SU-DHL-6 (cell line): ENCODE measurements around the gene CASK.

ENCODE experiments used
- H2AFZ ChIP-seq: fragments of 200-600 bp; sonication (generic); 2 replicates; pipeline ENCODE4 v1.6.1; 2014; ENCODE audit warnings: low read depth, mild to moderate bottlenecking, moderate library complexity, mixed read lengths, antibody characterized with exemption, low read length; ENCODE audit not compliant: severe bottlenecking
- H3F3A ChIP-seq: fragments of 200-600 bp; shearing (Covaris generic); 2 replicates; pipeline ENCODE4 v1.6.0; 2016; ENCODE audit warnings: antibody characterized with exemption, mild to moderate bottlenecking; ENCODE audit not compliant: insufficient read depth
- H3K27ac ChIP-seq: fragments of 200-600 bp; sonication (generic); 2 replicates; pipeline ENCODE4 v1.5.1; 2016; ENCODE audit warnings: low read depth, mild to moderate bottlenecking, low read length, moderate library complexity, mixed read lengths
- H3K27me3 ChIP-seq: fragments of 200-600 bp; sonication (generic), shearing (Covaris generic); 2 replicates; pipeline ENCODE4 v1.6.0; 2014; ENCODE audit warnings: mild to moderate bottlenecking, low read length
- H3K36me3 ChIP-seq: fragments of 200-600 bp; sonication (generic); 2 replicates; pipeline ENCODE4 v1.6.1; 2014; ENCODE audit warnings: mild to moderate bottlenecking, low read length, mixed read lengths
- H3K4me2 ChIP-seq: fragments of 300-600, 200-600 bp; shearing (Covaris generic), sonication (generic); 2 replicates; pipeline ENCODE4 v1.6.0; 2014; ENCODE audit warnings: low read length, low read depth, mild to moderate bottlenecking; ENCODE audit not compliant: poor library complexity, severe bottlenecking
- H3K4me3 ChIP-seq: fragments of 200-600 bp; sonication (generic); 2 replicates; pipeline ENCODE4 v1.5.1; 2014; ENCODE audit warnings: antibody characterized with exemption, low read length, mild to moderate bottlenecking, mixed read lengths; ENCODE audit not compliant: insufficient read depth, poor library complexity, severe bottlenecking
- H3K79me2 ChIP-seq: fragments of 200-600 bp; sonication (generic); 2 replicates; pipeline ENCODE4 v1.6.1; 2014; ENCODE audit warnings: mild to moderate bottlenecking, low read length, moderate library complexity; ENCODE audit not compliant: insufficient read depth
- H3K9ac ChIP-seq: fragments of 200-600 bp; sonication (generic); 2 replicates; pipeline ENCODE4 v1.7.0; 2014; ENCODE audit warnings: mild to moderate bottlenecking, low read length
- H3K9me2 ChIP-seq: fragments of 200-600 bp; sonication (generic); replicated peaks from 2 replicates; pipeline ENCODE4 v1.6.1; 2014; ENCODE audit warnings: low read length; ENCODE audit not compliant: insufficient read depth
- H3K9me3 ChIP-seq: fragments of 200-600 bp; sonication (generic); 2 replicates; pipeline ENCODE4 v1.6.1; 2014; ENCODE audit warnings: low read length, mixed read lengths; ENCODE audit not compliant: insufficient read depth
- H4K20me1 ChIP-seq: fragments of 200-600 bp; sonication (generic); 2 replicates; pipeline ENCODE4 v1.6.1; 2014; ENCODE audit warnings: low read depth, mild to moderate bottlenecking, antibody characterized with exemption, low read length, moderate library complexity, mixed read lengths
- CTCF ChIP-seq: fragments of 200-600 bp; sonication (generic); IDR thresholded peaks from one replicate; pipeline ENCODE4 v1.5.1; 2017; ENCODE audit warnings: antibody characterized with exemption, mild to moderate bottlenecking, low read length, moderate library complexity; ENCODE audit not compliant: insufficient read depth, poor library complexity, severe bottlenecking
- EZH2phosphoT487 ChIP-seq: fragments of 200-600 bp; sonication (generic), shearing (Covaris generic); conservative IDR thresholded peaks from 2 replicates; pipeline ENCODE4 v1.6.1; 2018; ENCODE audit warnings: mild to moderate bottlenecking, antibody characterized with exemption, low read length, moderate library complexity, mixed read lengths

Gene CASK

GRCh38 chrX:41921492-41922430 lies 1.6 kb downstream of the CASK start:
- Histone ChIP-seq H3K9ac (peak overlapping the region; percentile 85), H3K9me3 (no peaks in the 10 kb centered on the region), H4K20me1 (no peaks in the 10 kb centered on the region), H3K4me3 (peak overlapping the region; percentile 69), H3K79me2 (peaks cover 61% of the 10 kb centered on the region), H3K27me3 (no peaks in the 10 kb centered on the region), H3K27ac (no peak overlapping the region), H3K36me3 (no peaks in the 10 kb centered on the region), H2AFZ (no peak overlapping the region), H3K4me2 (peak overlapping the region; percentile 76), H3F3A (no peaks in the 10 kb centered on the region; the same call in 1 of the 2 replicates), H3K9me2 (no peaks in the 10 kb centered on the region)
- TF ChIP-seq CTCF, result no peak
- no peak for TF ChIP-seq EZH2phosphoT487

DNA sequence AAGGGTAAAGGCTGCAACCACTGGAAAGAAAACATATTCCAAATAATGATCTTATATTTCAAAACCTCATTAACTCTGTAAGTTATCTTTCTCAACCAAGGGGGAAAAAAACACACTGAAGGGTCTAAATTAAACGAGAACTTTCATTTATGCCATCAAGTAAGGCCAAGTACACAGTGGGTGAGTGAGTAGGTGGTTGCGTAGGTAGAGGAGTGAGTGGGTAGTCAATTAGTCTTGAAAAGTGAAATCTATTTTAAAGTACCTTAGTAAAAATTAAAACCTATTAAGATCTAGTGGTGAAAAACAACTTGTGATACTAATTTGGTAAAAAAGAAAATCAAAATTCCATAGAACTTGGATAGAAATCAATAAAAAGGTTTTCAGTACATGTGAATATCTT lies 3.5 kb downstream of the CASK start:
- Histone ChIP-seq H3K9me3 (no peaks in the 10 kb centered on the region), H3K9ac (no peak overlapping the region), H2AFZ (no peak overlapping the region), H3K9me2 (no peaks in the 10 kb centered on the region), H3K4me2 (no peak overlapping the region), H3K36me3 (no peaks in the 10 kb centered on the region), H3K27me3 (no peaks in the 10 kb centered on the region), H3K4me3 (no peak overlapping the region), H3K79me2 (peaks cover 73% of the 10 kb centered on the region), H3K27ac (no peak overlapping the region), H4K20me1 (no peaks in the 10 kb centered on the region), H3F3A (no peaks in the 10 kb centered on the region; the same call in 1 of the 2 replicates)
- TF ChIP-seq CTCF, result no peak
- no peak for TF ChIP-seq EZH2phosphoT487

DNA sequence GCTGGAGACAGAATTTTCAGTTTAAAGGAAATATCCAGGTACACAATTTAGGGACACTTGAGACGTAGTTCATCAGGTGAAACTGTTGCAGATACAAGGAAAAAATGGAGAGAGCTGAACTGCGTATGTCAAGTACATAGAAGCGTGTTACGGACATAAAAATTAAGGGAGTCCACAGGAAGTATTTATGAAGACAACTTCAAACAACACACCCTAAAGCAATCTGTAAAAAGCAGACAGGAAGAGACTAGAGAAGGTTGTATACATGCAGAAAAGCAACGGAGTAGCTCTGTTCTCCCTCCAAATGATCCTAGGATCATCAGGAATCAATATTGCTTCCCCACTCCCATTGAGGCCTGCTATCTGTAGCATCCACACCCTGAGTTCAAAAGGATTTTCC lies 5.8 kb downstream of the CASK start:
- no peak overlapping the region for H3K4me2 ChIP-seq
- H3K36me3 ChIP-seq, result no peaks in the 10 kb centered on the region
- no peaks in the 10 kb centered on the region for H3K9me3 ChIP-seq
- no peak overlapping the region for H3K27ac ChIP-seq
- no peak overlapping the region for H3K9ac ChIP-seq
- no peaks in the 10 kb centered on the region for H3F3A ChIP-seq
- H3K79me2 ChIP-seq, result peaks cover 89% of the 10 kb centered on the region
- no peak overlapping the region for H3K4me3 ChIP-seq
- H3K27me3 ChIP-seq, result no peaks in the 10 kb centered on the region
- TF ChIP-seq CTCF, result no peak
- TF ChIP-seq EZH2phosphoT487, result no peak
- no peaks in the 10 kb centered on the region for H4K20me1 ChIP-seq
- no peaks in the 10 kb centered on the region for H3K9me2 ChIP-seq
- no peak overlapping the region for H2AFZ ChIP-seq
